T-cell (primary cell): ENCODE results near the gene UQCRQ. TPM values are rescaled to one million over a fixed set of nuclear protein-coding genes. Genes with fewer than 3 reads are reported as not detected.

ENCODE experiments used
- ATAC-seq, 4 experiments: fragments of 200-7000 bp in 3 of 4; fragments of 150-1000 bp in 1 of 4; cut with Tn5 transposase; replicated peaks in 1 of 4; 1 replicate in 3 of 4; 2 replicates in 1 of 4; pipeline ENCODE4 v1.10.0; 2021; ENCODE audit warnings: moderate library complexity in 3 of 4, mild to moderate bottlenecking in 2 of 4, moderate number of reproducible peaks in 1 of 4
- CTCF ChIA-PET, 2 donors: fragments of 300-600 bp; sonication (Branson Sonifier 250); formaldehyde crosslinking; loops; one replicate each; lab custom pipeline; 2022; ENCODE audit warnings: antibody characterized with exemption in 2 of 2; lab: Charles Lee
- POLR2A ChIA-PET, 2 donors: fragments of 300-600 bp; sonication (Branson Sonifier 250); formaldehyde crosslinking; loops; one replicate each; lab custom pipeline; 2022; ENCODE audit warnings: antibody characterized with exemption in 2 of 2; lab: Charles Lee
- DNase-seq, 35 experiments: peaks; one replicate each; pipeline versions ENCODE4 v3.0.0 to v3.0.0-alpha.2; 2013 to 2023
- H3K27ac ChIP-seq: one replicate; pipeline ENCODE4 v1.5.1; 2013; ENCODE audit warnings: low read length
- H3K27me3 ChIP-seq, 2 experiments: replicated peaks in 1 of 2; 1 replicate in 1 of 2; 2 replicates in 1 of 2; pipeline versions ENCODE4 v1.6.1 to v1.7.0; 2013; ENCODE audit warnings: low read length in 1 of 2, mixed read lengths in 1 of 2; ENCODE audit not compliant: control insufficient read depth in 2 of 2, insufficient read depth in 2 of 2; ENCODE audit errors: extremely low read depth in 1 of 2
- H3K36me3 ChIP-seq, 2 donors: 1 replicate in 1 of 2; 2 replicates in 1 of 2; pipeline versions ENCODE4 v1.6.1 to v1.7.0; 2013; ENCODE audit warnings: low read length in 1 of 2; ENCODE audit not compliant: control insufficient read depth in 2 of 2, insufficient read depth in 1 of 2; ENCODE audit errors: extremely low read depth in 1 of 2
- H3K4me1 ChIP-seq, 2 experiments: 1 replicate in 1 of 2; 2 replicates in 1 of 2; pipeline versions ENCODE4 v1.6.1 to v1.7.0; 2013; ENCODE audit warnings: low read length in 2 of 2, mixed read lengths in 1 of 2; ENCODE audit not compliant: insufficient read depth in 2 of 2, control insufficient read depth in 1 of 2; ENCODE audit errors: extremely low read depth in 1 of 2
- H3K4me3 ChIP-seq, 2 donors: 1 replicate in 1 of 2; 2 replicates in 1 of 2; pipeline versions ENCODE4 v1.5.1 to v1.7.0; 2013; ENCODE audit warnings: mild to moderate bottlenecking in 2 of 2, low read length in 1 of 2, moderate library complexity in 1 of 2; ENCODE audit not compliant: control insufficient read depth in 1 of 2; ENCODE audit errors: extremely low read depth in 1 of 2
- H3K9me3 ChIP-seq: 2 replicates; pipeline ENCODE4 v1.7.0; 2013
- H3K27ac Mint-ChIP-seq, 2 donors: one replicate each; pipeline ENCODE4 v1.8.0; 2020 to 2021; ENCODE audit warnings: mild to moderate bottlenecking in 2 of 2, mixed read lengths in 2 of 2
- H3K27me3 Mint-ChIP-seq, 2 donors: one replicate each; pipeline ENCODE4 v1.8.0; 2021 to 2022; ENCODE audit warnings: mixed read lengths in 2 of 2
- H3K36me3 Mint-ChIP-seq: one replicate; pipeline ENCODE4 v1.8.0; 2021; ENCODE audit warnings: mixed read lengths
- H3K4me1 Mint-ChIP-seq, 3 donors: one replicate each; pipeline ENCODE4 v1.8.0; 2020 to 2022; ENCODE audit warnings: mixed read lengths in 3 of 3, mild to moderate bottlenecking in 1 of 3
- H3K4me3 Mint-ChIP-seq, 3 donors: one replicate each; pipeline ENCODE4 v1.8.0; 2020 to 2022; ENCODE audit warnings: mild to moderate bottlenecking in 3 of 3, mixed read lengths in 3 of 3, moderate library complexity in 3 of 3
- H3K9me3 Mint-ChIP-seq, 3 donors: one replicate each; pipeline ENCODE4 v1.8.0; 2020 to 2022; ENCODE audit warnings: mixed read lengths in 3 of 3
- WGBS: methylation state at CpG from one replicate; pipeline ENCODE4 v1.1.5; 2013; ENCODE audit warnings: missing lambda C conversion rate; ENCODE audit not compliant: insufficient coverage; 5-methylcytosine and 5-hydroxymethylcytosine counted together
- total RNA-seq, 35 experiments: library from RNA in 6 of 35; stranded (reverse) in 6 of 35; fragments of 120-200 nt in 1 of 35; gene quantifications; one replicate each; pipeline versions ENCODE4 v1.2.1 to v1.2.4 and lab custom pipeline; 2013 to 2026

Gene UQCRQ
- 100 to 1,000 TPM; 119 to 139 (median 132) TPM for total RNA-seq
- 128 TPM for total RNA-seq (2013)
- 26.0 to 108 (median 37.2) reads per million in 29 experiments for total RNA-seq (lab: John Stamatoyannopoulos, UW)

DNA sequence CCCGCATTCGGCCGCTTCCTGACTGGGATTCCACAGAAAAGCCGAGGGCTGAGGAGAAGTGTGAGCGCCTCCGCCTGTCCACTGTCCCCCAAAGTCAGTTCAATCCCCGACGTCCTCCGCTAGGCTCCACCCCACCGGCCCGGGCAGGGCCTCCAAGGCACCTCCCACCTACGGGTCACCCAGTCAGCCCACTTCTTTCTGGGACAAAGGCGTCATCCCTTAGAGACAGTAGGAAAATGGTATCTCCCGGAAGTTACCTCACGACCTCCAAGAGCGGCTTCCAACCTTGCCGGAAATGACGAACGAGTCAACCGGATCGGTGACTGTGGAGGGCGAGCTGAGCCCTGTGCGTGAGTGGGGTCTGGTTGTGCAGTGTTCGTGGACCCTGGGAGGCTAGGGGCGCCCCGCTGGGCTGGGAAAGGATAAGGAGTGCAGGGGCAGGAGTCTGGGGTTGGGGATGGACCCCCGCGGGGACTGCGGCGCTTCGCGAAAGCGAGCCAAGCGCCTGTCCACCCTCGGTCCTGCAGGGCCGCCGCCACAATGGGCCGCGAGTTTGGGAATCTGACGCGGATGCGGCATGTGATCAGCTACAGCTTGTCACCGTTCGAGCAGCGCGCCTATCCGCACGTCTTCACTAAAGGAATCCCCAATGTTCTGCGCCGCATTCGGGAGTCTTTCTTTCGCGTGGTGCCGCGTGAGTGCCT lies at the start of gene UQCRQ, which contains the start of gene GDF9:
UQCRQ (plus strand) TSS at position 301 of the 704 bp plus-strand sequence; CDS start at position 541, 240 bp downstream.
GDF9 (minus strand) TSS at position 128 of the 704 bp plus-strand sequence. CDS start 1,936 bp downstream, outside the sequence.
- Histone ChIP-seq H3K27me3 (no peaks in the 10 kb centered on the region), H3K27ac (peak within 1 kb of the TSS; percentile 98), H3K4me1 (peaks cover 2 to 21% of the 10 kb centered on the region in 2 experiments), H3K4me3 (peak within 1 kb of the TSS; percentile 81 to 90), H3K36me3 (peaks cover 0 to 28% of the 10 kb centered on the region in 2 donors), H3K9me3 (no peaks in the 10 kb centered on the region)
- under 1% methylated on average over 52 of the region's 55 CpGs for WGBS
- peak; percentile 71 to 99 (median 89) for DNase-seq
- POLR2A ChIA-PET, result interaction anchor here (0.6 to 1.5 kb wide), 5 partner anchors 51 to 1893 kb away, joined by 3 to 11 read pairs (median 4); no protein-coding TSS in a partner anchor
- CTCF ChIA-PET, result interaction anchor here in 1 of 2 donors (0.6 kb wide), 1 partner anchor 67 kb away, joined by 3 read pairs; no protein-coding TSS in a partner anchor
- Mint-ChIP-seq H3K9me3 (no peaks in the 10 kb centered on the region), H3K4me1 (peaks cover 27 to 30% (median 27%) of the 10 kb centered on the region in 3 donors), H3K4me3 (peak within 1 kb of the TSS; percentile 98 to 100 (median 99)), H3K27ac (peak within 1 kb of the TSS; percentile 97 to 99), H3K27me3 (no peaks in the 10 kb centered on the region), H3K36me3 (peaks cover 26% of the 10 kb centered on the region)
- peak; percentile 95 to 98 (median 96) for ATAC-seq

DNA sequence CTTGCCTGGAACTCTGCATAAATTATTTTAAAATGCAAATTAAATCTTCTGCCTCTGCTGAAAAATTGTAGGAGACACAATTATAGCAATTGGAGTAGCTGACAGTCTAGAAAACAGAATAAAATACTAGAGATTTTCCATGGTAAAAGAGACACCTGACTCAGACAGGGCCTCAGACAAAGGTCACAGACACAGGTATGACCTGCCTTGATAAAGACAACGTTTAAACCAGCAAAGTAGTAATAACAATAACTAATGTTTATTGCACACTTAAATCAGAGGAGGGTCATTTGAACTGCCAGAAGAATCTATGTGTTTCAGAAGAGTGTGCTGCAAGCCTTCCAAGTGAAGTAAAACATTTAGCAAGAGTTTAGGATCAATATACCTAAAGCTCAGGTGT lies 49.4 kb upstream of the UQCRQ start:
- no peak for ATAC-seq
- Mint-ChIP-seq H3K36me3 (no peaks in the 10 kb centered on the region), H3K9me3 (no peaks in the 10 kb centered on the region), H3K27me3 (peaks cover 14 to 37% of the 10 kb centered on the region in 2 donors), H3K4me1 (peaks cover 21 to 23% (median 22%) of the 10 kb centered on the region in 3 donors), H3K27ac (no peak overlapping the region), H3K4me3 (no peak overlapping the region)
- DNase-seq, result no peak
- Histone ChIP-seq H3K27me3 (peaks cover 4 to 34% of the 10 kb centered on the region in 2 experiments), H3K4me3 (no peak overlapping the region), H3K27ac (no peak overlapping the region), H3K36me3 (no peaks in the 10 kb centered on the region), H3K9me3 (no peaks in the 10 kb centered on the region), H3K4me1 (peaks cover 7 to 22% of the 10 kb centered on the region in 2 experiments)
- POLR2A ChIA-PET, result interaction anchor here in 1 of 2 donors (0.6 kb wide), 1 partner anchor 29 kb away, joined by 3 read pairs; no protein-coding TSS in a partner anchor
- no CpG with 5 or more reads among the region's 1 CpG for WGBS
- CTCF ChIA-PET, result interaction anchor here in 1 of 2 donors (0.8 to 1.2 kb wide), 2 partner anchors 60 to 122 kb away, joined by 3 read pairs; no protein-coding TSS in a partner anchor

DNA sequence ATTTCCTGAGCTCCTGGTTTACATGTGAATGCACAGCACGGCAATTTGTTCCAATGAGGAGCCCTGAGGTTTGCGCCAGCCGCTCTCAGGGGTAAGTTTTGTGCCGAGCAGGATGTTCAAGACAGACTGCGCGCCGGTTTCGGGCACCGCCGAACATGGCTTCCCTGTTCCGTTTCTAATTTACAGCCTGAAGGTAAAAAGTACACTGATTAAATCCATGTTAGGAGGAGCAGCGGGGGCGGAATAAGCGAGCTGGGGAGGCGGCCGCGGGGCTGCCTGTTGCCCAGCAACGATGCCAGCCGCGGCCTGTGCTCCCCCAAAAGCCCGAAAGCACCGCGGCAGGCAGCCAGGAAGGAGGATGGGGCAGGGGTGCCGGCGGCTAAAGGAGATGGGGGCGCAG lies 47.0 kb upstream of the UQCRQ start:
- Histone ChIP-seq H3K9me3 (no peaks in the 10 kb centered on the region), H3K27me3 (peaks cover 2 to 45% of the 10 kb centered on the region in 2 experiments), H3K36me3 (no peaks in the 10 kb centered on the region), H3K4me3 (peak overlapping the region; percentile 34 to 54), H3K27ac (no peak overlapping the region), H3K4me1 (peaks cover 5 to 15% of the 10 kb centered on the region in 2 experiments)
- CTCF ChIA-PET, result interaction anchor here (0.5 to 2.1 kb wide), 19 partner anchors 9 to 1223 kb away, joined by 3 to 10 read pairs (median 4); partner anchors contain the start of genes CCNI2 (in 1 of the 2), RAD50 (in 1 of the 2) and SHROOM1 (in 1 of the 2)
- Mint-ChIP-seq H3K9me3 (no peaks in the 10 kb centered on the region), H3K27ac (no peak overlapping the region), H3K4me1 (peaks cover 11 to 12% (median 12%) of the 10 kb centered on the region in 3 donors), H3K4me3 (peak overlapping the region; percentile 67 to 73 (median 70)), H3K36me3 (no peaks in the 10 kb centered on the region), H3K27me3 (peaks cover 7 to 37% of the 10 kb centered on the region in 2 donors)
- ATAC-seq (peak in 2 of 4 experiments; percentile 12 to 56), DNase-seq (peak in 2 of 35 experiments; percentile 17 to 27)
- 33% methylated on average over 24 of the region's 26 CpGs for WGBS
- POLR2A ChIA-PET, result no interaction called here

DNA sequence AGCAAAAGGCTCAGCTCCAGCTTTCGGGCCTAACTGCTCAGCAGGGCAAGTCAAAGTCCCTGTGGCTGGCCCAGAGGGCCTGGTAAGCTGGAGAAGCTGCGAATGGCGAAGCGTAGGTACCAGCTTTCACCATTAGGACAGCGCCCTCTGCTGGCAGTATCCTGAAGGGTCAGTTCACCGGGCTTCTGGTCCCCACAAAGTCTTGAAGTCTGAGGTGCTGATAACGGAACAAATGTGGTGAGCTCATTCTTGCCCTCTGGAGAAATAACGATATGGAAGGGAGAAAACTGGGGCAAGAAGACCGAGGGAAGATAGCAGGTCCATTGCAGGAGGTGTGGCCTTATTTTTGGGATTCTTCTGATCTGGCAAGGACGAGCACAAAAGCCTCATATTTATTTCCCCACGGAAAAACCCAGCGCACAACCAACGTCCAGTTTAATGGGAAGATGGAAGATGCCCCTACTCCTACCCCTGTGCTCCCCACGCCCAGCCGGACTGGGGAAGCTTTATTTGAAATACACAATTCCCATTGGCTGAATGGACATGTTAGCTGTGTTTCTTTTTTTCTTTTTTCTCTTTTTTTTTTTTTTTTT lies 46.2 kb upstream of the UQCRQ start:
- peak overlapping the region; percentile 45 to 73 (median 67) for H3K4me3 Mint-ChIP-seq
- WGBS, result 0% methylated on average over 8 of the region's 15 CpGs
- peaks cover 5 to 19% of the 10 kb centered on the region in 2 experiments for H3K4me1 ChIP-seq
- H3K27ac ChIP-seq, result no peak overlapping the region
- POLR2A ChIA-PET, result interaction anchor here in 1 of 2 donors (0.6 kb wide), 1 partner anchor 15 kb away, joined by 3 read pairs; no protein-coding TSS in a partner anchor
- peak overlapping the region in 1 of 2 donors; percentile 38 for H3K4me3 ChIP-seq
- peaks cover 7 to 42% of the 10 kb centered on the region in 2 donors for H3K27me3 Mint-ChIP-seq
- H3K9me3 Mint-ChIP-seq, result no peaks in the 10 kb centered on the region
- DNase-seq, result peak; percentile 61 to 92 (median 80)
- peaks cover 10 to 12% (median 11%) of the 10 kb centered on the region in 3 donors for H3K4me1 Mint-ChIP-seq
- no peaks in the 10 kb centered on the region for H3K9me3 ChIP-seq
- peak; percentile 84 to 86 (median 85) for ATAC-seq
- no peaks in the 10 kb centered on the region for H3K36me3 ChIP-seq
- H3K27me3 ChIP-seq, result peaks cover 3 to 53% of the 10 kb centered on the region in 2 experiments
- H3K27ac Mint-ChIP-seq, result no peak overlapping the region
- no peaks in the 10 kb centered on the region for H3K36me3 Mint-ChIP-seq
- CTCF ChIA-PET, result interaction anchor here (0.5 to 2.1 kb wide), 36 partner anchors 8 to 1224 kb away, joined by 3 to 10 read pairs (median 4); partner anchors contain the start of genes CCNI2 (in 1 of the 2), RAD50 (in 1 of the 2) and SHROOM1 (in 1 of the 2)

DNA sequence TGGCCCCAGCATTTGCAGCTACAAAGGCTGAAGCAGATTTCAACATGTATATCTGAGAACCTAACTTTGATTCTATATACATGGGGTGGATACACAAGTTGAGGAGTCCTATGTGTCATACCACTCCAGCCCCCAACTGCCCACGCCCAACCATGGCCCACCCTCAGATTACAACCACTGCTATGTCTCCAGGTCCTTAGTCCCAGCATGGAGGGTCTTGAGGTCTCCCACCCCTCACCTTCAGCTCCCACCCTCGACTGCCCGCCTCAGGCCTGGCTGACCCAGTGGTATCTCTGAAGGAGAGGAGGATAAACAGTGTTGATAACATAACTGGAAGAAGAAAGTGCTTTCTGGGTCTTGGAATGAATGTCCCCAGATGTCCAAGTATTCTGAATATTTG lies 45.1 kb upstream of the UQCRQ start:
- CTCF ChIA-PET, result interaction anchor here (0.8 to 2.1 kb wide), 4 partner anchors 8 to 435 kb away, joined by 3 to 10 read pairs (median 3); no protein-coding TSS in a partner anchor
- Mint-ChIP-seq H3K4me1 (peaks cover 11 to 14% (median 12%) of the 10 kb centered on the region in 3 donors), H3K27ac (no peak overlapping the region), H3K4me3 (no peak overlapping the region), H3K27me3 (peaks cover 9 to 46% of the 10 kb centered on the region in 2 donors), H3K9me3 (no peaks in the 10 kb centered on the region), H3K36me3 (no peaks in the 10 kb centered on the region)
- H3K27ac ChIP-seq, result no peak overlapping the region
- no peak overlapping the region for H3K4me3 ChIP-seq
- POLR2A ChIA-PET, result interaction anchor here in 1 of 2 donors (0.6 kb wide), 1 partner anchor 90 kb away, joined by 3 read pairs; no protein-coding TSS in a partner anchor
- ATAC-seq, result no peak
- H3K36me3 ChIP-seq, result no peaks in the 10 kb centered on the region
- H3K27me3 ChIP-seq, result peaks cover 3 to 60% of the 10 kb centered on the region in 2 experiments
- peaks cover 5 to 25% of the 10 kb centered on the region in 2 experiments for H3K4me1 ChIP-seq
- no peak for DNase-seq
- H3K9me3 ChIP-seq, result no peaks in the 10 kb centered on the region
- WGBS, result no CpG with 5 or more reads among the region's 3 CpGs
